Measurements from ENCODE around the gene USP5.

The USP5 gene

DNA sequence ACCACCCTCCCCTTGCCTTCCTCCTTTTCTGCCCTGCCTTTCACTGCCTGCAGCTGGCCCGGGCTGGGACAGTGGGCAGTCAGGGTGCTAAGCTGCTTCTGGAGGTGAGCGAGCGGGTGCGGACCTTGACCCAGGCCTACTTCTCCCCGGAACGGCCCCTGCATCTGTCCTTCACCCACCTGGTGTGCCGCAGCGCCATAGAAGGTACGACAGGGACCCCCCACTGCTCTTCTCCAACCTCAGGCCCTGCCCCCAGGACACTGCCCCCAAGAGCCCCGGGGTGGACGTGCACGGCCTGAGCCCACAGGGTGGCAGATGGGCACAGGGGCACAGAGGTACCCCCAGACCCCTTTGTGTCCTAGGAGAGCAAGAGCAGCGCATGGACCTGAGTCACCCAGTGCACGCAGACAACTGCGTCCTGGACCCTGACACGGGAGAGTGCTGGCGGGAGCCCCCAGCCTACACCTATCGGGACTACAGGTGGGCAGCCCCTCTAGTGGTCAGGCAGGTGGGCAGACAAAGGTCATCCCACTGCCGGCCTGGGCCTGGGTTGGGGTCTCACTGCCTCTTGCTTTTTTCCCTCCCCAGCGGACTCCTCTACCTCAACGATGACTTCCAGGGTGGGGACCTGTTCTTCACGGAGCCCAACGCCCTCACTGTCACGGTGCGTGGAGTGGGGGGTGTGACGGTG lies 14.4 kb upstream of the USP5 start:
- intact Hi-C loops (cut with DNase I): no loop called here
- peak in 1 of 10 donors; percentile 71 for DNase-seq

DNA sequence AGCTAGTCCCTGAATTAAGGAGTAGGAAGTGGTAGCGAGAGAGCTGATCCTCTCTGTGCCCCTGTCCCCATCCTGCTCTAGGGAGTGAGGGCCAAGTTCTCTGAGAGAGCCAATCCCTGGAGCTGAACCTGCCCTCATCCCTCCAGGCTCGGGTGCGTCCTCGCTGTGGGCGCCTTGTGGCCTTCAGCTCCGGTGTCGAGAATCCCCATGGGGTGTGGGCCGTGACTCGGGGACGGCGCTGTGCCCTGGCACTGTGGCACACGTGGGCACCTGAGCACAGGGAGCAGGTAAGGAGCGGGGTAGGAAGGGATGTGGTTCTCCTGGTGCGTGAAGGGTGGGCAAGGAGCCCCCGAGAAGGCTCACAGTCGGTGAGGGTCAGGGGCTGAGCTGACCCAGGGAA lies 13.1 kb upstream of the USP5 start:
- intact Hi-C loops (cut with DNase I): no loop called here
- DNase-seq: peak in 1 of 10 donors; percentile 30

DNA sequence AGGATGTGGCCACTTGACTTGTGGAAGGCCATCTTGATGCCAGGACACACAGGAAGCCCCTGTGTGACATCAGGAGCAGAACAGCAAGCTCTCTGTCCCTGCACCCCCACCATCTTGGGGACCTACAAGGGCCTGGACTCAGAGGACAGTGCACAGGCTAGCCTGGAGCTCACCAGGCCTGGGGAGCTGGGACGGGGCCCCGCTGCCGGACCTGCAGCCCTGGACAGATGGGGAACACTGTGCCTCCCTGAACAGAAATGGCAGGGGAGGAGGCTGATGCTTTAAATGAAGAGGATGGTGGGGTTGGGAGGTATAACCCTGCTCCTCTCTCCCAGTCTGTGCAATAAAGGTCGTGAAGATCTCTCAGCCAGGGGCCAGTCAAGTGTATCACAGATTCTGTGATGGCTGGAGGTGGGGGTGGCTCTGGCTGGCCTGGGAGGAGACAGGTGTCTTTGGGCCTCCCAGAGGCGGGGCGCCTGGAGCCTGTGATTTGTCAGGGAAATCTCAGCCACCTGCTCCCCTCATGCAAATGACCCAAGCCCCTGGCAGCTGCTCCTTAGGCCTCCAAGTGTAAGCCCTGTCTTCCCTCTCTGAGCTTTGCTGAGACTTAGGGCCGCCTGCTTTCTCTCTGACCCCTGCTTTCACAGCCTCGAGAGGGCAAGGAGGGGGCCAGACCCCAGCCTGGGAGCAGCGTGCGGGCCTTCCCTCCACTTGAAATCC lies 12.3 kb upstream of the USP5 start:
- DNase-seq: peak in 2 of 10 donors; percentile 68 to 77
- intact Hi-C loops (cut with DNase I): no loop called here

DNA sequence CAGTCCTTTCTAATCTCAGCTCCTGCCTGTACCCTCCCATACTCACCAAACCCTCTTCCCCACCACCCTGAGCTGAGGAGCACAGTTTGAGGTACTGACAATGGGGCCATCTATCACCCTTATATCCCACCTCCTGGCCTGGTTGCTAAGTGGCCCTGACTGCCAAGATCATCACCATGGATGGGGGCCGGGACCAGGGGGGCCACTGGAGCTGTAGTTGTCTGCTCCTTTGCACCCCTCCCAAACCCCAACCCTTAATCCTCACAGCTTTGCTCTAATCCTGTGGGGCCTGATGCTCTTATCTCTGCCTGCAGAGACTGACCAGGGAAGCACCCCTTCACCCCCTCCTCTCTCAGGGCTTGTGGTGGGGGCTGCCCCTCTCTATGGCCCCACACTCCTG lies 11.6 kb upstream of the USP5 start:
- DNase-seq: no peak
- intact Hi-C loops (cut with DNase I): no loop called here

DNA sequence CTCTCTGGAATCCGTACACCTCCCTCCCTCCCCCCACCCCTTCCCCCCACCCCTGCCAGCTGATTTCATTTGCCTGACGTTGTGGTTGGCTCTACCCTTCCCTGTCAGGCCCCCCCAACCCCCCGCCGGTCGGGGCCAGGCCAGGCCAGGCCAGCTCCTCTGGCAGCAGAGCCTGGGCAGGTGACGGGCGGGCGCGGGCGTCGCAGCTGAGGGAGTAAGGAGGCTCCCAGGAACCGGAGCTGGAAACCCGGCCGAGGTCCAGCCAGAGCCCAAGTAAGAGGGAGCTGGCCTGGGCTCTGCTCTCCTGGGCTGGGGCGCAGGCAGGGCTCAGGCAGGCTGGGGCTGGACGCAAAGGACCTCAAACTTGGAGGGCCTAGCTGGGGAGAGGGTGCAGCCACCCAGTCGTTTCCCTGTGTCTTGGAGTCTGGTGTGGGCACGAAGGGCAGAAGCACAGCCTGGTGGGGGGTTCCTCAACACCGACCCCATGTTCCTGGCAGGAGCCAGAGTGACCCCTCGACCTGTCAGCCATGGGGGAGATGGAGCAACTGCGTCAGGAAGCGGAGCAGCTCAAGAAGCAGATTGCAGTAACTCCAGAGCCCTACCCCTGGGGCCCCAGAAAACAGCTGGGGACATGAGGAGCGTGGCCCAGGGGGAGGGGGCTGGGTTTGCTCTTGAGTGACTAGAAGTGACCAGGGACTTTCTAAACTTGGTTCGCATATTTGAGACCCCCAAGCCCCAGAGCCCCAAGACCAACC lies 11.0 kb upstream of the USP5 start, which contains the start of gene GNB3:
Gene GNB3 (plus strand): TSS at position 165 of the 755 bp plus-strand sequence. CDS start 363 bp downstream, at position 528.
- intact Hi-C loops (cut with DNase I): no loop called here
- peak in 1 of 10 donors; percentile 62 for DNase-seq

DNA sequence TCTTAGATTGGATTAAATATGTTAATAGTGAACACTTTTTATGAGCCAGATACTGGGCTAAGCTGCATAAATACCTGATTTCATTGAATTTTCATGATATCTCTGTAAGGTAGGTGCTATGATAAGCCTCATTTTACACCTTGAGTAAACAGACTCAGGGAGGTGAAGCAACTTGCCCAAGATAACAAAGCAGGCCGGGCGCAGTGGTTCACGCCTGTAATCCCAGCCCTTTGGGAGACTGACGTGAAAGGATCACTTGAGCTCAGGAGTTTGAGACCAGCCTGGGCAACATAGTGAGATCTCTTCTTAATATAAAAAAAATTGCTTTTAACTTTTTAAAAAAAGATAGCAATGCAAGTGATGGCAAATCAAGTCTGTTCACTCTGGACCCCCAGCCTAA lies 9.9 kb upstream of the USP5 start:
- DNase-seq: peak in 1 of 10 donors; percentile 44
- intact Hi-C loops (cut with DNase I): no loop called here

DNA sequence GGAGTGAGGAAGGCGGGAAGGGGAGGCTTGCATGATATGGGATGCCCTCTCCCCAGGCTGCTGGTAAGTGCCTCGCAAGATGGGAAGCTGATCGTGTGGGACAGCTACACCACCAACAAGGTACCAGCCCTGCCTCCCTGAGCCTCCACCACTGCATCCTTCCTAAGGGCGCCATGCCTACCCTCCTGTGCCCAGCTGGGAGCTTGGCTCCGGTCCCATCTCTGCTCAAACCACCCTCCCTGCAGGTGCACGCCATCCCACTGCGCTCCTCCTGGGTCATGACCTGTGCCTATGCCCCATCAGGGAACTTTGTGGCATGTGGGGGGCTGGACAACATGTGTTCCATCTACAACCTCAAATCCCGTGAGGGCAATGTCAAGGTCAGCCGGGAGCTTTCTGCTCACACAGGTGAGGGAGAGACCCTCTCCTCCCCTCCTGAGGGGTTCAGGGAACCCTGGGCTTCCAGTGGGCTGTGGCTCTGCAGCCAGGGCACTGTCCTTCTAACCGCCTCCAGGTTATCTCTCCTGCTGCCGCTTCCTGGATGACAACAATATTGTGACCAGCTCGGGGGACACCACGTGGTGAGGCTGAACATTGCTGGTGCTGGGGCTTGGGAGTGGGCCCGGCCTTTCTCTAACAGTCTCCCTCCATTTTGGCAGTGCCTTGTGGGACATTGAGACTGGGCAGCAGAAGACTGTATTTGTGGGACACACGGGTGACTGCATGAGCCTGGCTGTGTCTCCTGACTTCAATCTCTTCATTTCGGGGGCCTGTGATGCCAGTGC lies 8.6 kb upstream of the USP5 start:
- DNase-seq: peak in 1 of 10 donors; percentile 64
- intact Hi-C loops (cut with DNase I): no loop called here

DNA sequence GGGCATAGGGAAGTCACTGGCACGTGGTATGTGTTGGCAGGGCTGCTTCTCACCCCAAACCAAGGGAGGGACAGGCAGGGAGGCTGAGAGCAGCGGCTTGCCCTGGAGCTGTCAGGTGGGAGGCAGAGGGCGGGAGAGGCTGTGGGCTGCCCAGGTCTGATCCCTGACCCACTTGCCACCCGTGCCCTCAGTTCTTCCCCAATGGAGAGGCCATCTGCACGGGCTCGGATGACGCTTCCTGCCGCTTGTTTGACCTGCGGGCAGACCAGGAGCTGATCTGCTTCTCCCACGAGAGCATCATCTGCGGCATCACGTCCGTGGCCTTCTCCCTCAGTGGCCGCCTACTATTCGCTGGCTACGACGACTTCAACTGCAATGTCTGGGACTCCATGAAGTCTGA lies 6.6 kb upstream of the USP5 start:
- intact Hi-C loops (cut with DNase I): no loop called here
- DNase-seq: peak in 1 of 10 donors; percentile 54

DNA sequence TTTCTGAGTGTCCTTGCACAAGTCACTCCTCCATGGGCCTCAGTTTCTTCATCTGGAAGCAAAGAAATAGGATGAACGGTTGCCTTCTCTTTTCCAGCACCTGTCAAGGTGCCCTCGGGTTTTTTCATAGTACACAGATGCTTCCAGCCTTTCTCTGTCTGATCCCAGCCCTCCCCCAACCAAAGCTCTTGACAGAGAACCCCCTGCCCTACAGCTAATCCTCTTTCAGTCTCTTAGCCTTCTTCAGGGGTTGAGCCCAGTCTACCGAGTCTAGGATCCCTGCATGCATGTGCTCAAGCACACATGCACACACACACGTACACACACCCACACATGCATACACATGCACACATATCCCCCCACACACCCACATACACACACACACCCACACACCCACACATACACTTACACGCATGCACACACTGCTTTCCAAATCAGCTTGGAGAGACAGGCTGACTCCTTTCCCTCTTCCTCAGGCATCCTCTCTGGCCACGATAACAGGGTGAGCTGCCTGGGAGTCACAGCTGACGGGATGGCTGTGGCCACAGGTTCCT lies 5.6 kb upstream of the USP5 start:
- DNase-seq: peak in 1 of 10 donors; percentile 25
- intact Hi-C loops (cut with DNase I): no loop called here

DNA sequence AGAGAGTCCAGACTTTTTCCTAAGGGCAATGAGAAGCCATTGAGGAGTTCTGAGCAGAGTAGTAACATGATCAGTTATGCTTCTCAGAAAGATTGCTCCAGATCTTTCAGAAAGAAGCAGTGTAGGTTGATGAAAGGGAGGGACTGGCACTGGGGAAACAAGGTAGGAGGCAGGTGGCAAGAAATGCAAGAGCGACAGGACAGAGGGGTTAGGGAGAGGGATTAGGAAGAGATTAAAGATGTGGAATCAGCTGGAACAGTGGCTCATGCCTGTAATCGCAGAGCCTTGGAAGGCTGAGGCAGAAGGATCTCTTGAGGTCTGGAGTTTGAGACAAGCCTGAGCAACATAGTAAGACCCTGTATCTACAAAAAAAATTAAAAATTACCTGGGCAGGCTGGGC lies 4.3 kb upstream of the USP5 start:
- DNase-seq: no peak
- intact Hi-C loops (cut with DNase I): no loop called here

DNA sequence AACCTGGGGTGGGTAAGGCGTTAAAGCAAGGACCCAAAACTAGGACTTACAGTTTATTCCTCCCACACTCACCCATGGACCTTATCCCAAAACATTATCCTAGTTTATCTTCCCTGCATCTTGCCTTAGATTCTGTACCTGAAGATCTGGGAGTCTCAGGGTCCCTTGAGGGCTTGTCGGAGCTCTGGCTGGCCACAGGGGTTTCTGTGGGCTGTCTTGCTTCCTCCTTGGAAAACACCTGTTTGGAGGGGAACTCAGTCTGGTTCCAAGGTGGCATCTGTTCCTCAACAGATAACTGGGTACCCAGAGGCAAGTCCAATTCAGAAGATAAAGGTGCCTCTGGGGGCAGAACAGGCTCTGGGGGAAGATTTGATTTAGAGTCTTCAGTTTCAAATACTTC lies 2.5 kb upstream of the USP5 start:
- intact Hi-C loops (cut with DNase I): no loop called here
- DNase-seq: peak in 1 of 10 donors; percentile 19

DNA sequence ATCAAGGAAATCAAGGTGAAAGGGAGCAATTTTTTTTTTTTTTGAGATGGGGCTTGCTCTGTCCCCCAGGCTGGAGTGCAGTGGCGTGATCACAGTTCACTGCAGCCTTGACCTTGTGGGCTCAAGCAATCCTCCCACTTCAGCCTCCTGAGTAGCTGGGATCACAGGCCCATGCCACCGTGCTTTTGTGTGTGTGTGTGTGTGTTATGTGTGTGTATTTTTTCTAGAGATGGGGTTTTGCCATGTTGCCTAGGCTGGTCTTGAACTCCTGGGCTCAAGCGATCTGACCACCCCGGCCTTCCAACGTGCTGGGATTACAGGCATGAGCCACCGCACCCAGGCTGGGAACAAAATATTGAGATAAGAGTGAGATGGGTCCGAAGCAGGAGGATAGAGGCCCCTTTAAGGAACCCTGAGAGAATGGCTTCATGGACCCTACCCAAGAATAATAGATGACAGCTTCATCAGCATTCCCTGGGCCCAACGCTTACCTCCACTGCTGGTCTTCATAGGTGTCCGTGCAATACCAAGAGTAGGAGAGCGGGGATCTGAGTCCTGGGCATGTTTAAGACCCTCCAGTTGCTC lies 1.9 kb upstream of the USP5 start:
- peak in 1 of 10 donors; percentile 75 for DNase-seq
- intact Hi-C loops (cut with DNase I): no loop called here

DNA sequence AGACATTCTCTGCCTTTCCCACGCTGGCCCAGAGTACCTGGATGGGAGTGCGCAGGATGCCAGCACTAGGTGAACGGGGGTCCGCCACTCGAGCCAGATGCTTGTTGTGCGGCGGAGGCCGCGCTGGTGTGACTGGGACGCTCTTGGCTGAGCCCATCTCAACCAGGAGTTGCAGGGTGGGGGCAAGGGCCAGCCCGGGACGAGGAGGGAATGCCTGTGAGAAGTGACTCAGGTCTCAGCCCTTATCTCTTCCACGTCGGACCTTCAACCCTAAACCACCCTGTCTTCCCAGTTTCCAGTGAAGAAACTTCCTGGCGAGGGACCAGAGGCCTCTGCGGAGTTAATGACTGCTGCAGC lies 1.2 kb upstream of the USP5 start:
- DNase-seq: peak in 3 of 10 donors; percentile 65 to 84 (median 82)
- intact Hi-C loops (cut with DNase I): no loop called here

DNA sequence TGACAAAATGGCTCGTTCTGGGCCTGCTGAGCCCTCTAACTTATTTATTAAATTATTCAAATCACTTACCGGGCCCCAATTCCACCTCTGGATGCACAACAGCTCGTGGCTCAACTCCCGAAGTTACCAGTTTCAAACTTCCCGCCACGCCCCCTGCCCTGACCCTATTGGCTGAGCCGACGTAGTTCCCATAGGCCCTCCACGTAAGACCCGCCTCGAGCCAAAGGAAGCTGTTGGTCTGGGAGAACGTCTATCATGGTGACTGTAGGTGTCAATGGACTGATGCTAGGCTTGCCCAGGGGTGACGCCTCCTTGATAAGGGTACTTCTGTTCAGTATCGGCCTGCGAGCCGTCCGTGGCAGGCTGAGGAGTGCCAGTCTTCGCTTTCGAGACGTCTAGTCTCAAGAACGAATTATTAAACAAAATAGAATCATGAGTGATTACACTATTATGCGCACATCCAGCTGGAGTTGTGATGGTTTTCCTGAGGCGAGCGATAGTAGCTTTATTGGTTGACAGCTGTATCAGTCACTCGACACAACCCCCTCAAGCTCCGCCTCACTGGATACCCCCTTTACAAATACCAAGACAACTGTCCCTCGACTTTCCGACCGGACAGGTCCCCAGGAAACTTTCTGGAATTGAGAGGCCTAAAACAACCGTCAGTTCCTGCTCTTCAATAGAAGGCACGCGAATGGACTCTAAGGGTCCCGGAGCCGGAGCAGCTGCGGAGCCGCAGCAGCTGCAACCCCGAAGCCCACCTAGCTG lies 613 bp upstream of the USP5 start, which contains the start of gene CDCA3:
Gene CDCA3 (minus strand): TSS at position 134 of the 768 bp plus-strand sequence. CDS start 334 bp downstream, outside the sequence.
- DNase-seq: peak; percentile 88 to 99 (median 94)
- intact Hi-C loops (cut with DNase I): no loop called here

DNA sequence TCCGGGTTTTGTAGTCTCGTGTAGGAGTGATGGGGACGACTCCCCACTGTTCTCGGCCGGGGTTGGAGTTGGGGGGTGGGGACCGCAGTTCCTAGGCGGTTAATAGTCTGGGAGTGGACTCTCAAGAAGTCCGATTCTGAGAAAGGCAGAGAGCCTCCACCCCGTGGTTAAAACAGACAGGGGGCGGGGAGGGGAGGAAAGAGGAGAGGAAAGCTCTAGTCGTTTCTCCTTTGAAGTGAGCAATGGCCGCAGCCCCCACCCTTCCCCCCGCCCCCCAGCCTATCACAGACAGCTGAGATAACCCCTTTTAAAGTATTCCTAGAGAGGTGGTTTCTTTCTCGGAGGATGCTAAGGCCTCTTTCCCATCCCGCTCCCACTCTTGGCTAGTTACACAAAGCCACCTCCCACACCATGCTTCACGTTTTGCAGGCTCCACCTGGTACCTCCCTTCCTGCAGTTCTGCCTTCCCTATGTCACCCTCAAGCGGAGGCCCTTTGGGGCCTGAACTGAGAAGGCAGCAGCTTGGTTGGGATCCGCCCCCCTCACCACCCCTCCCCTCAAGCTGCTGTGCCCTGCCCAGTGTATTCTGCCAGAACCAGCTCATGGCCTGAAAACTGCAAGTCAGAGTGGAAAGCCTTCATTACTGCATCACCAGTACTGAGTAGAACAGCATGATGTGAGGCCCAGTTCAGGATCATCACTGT lies 853 bp downstream of the USP5 start:
- intact Hi-C loops (cut with DNase I): no loop called here
- DNase-seq: peak in 6 of 10 donors; percentile 36 to 91 (median 67)

DNA sequence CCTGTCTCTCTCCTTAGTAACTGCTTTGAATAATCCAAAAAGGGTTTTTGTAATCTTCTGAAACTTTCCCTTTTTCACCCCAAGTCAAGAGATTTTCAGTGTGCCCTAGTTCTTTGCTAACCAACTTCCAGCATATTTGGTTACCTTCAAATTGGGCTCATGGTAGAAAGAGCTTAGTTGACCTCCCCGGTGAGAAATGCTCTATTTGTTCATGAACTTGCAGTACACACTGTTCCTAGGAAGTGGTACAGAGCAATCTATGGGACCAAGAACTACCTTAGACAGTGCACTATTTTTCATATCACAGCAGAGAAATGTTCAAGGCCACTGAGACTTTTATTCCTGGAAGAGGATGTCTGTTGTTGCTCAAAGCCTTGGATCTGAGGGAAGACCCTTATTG lies 1.7 kb downstream of the USP5 start:
- DNase-seq: no peak
- intact Hi-C loops (cut with DNase I): no loop called here

DNA sequence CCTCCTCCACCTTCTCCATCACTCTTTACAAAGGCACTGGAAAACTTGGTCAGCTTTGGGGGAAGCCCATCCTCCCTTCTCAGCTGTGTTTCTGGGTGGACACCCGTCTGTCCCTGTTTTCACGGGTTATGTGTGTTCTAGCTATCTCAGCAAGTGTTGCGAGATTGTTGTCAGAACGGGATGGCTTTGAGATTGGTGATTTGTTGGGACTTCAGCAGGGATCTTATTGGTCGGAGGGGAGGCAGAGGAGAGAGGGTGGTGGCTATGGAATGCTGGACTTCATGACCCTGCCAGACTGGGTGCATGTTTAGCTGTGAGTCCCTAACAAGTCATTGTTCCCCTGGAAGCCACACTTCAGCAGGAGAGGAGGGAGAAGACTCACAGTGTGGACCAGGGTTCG lies 2.1 kb downstream of the USP5 start:
- intact Hi-C loops (cut with DNase I): no loop called here
- no peak for DNase-seq

DNA sequence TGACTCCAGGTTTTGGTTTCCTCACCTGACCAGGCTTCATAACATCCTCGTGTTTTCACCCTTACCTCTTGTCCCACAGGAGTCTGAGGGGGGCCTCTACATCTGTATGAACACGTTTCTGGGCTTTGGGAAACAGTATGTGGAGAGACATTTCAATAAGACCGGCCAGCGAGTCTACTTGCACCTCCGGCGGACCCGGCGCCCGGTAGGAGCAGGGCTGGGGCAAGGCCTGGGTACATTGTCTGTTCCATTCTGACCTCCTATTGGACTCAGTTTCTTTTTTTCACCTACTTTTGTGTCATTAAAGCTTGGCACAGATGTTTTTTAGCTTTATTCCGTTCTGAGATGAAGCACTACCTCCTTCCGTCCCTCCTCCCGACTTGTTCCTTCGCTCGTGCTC lies 3.4 kb downstream of the USP5 start:
- DNase-seq: peak in 1 of 10 donors; percentile 22
- intact Hi-C loops (cut with DNase I): no loop called here
